SK-N-MC (cell line): ENCODE measurements around the gene STRADB.
A peak's percentile ranks its signal among the peaks of the same experiment; 100 is the strongest.
"Not testable (repeated sequence)": the region's sequence is repeated elsewhere in the genome, so short reads cannot be mapped to it uniquely, and the experiment has no call there.

ENCODE experiments used
- DNase-seq: peaks from one replicate; pipeline ENCODE4 v3.0.0-alpha.2; 2011; ENCODE audit warnings: low read depth, low spot score
- H3K27ac ChIP-seq: fragments of 200-600 bp; sonication (generic); 2 replicates; pipeline ENCODE4 v1.5.1; 2016; ENCODE audit warnings: mixed run types
- H3K36me3 ChIP-seq: fragments of 200-600 bp; sonication (generic); 2 replicates; pipeline ENCODE4 v1.6.1; 2017; ENCODE audit warnings: antibody characterized with exemption, low read length, mixed read lengths; ENCODE audit not compliant: insufficient read depth
- H3K4me3 ChIP-seq: fragments of 200-600 bp; sonication (generic); 2 replicates; pipeline ENCODE4 v1.5.1; 2016
- H3K9ac ChIP-seq: fragments of 200-600 bp; sonication (generic); 2 replicates; pipeline ENCODE4 v1.8.0; 2017; ENCODE audit warnings: mixed run types, mixed read lengths; ENCODE audit not compliant: insufficient read length
- H3K9me3 ChIP-seq: fragments of 200-600 bp; sonication (generic); 2 replicates; pipeline ENCODE4 v1.6.1; 2017; ENCODE audit warnings: low read depth, mild to moderate bottlenecking, antibody characterized with exemption, low read length, moderate library complexity, mixed read lengths
- EZH2 ChIP-seq: fragments of 200-600 bp; sonication (generic); IDR thresholded peaks from one replicate; pipeline ENCODE4 v1.6.1; 2017; ENCODE audit warnings: antibody characterized with exemption
- FOXP2 ChIP-seq: optimal IDR thresholded peaks from 2 replicates; pipeline ENCODE3; 2011; ENCODE audit warnings: mild to moderate bottlenecking, moderate library complexity; ENCODE audit not compliant: insufficient read depth; ENCODE audit errors: extremely low read length, control extremely low read depth
- POLR2AphosphoS5 ChIP-seq: IDR thresholded peaks from 2 replicates; pipeline ENCODE4 v1.6.1; 2012; ENCODE audit warnings: mild to moderate bottlenecking, low read depth, low read length, borderline replicate concordance

Gene STRADB

GRCh38 chr2:201470821-201471731 is 19.5 kb downstream of the STRADB start:
- Histone ChIP-seq H3K36me3 (peaks cover 14% of the 10 kb centered on the region; the same call in 1 of the 2 replicates), H3K4me3 (no peak overlapping the region)

DNA sequence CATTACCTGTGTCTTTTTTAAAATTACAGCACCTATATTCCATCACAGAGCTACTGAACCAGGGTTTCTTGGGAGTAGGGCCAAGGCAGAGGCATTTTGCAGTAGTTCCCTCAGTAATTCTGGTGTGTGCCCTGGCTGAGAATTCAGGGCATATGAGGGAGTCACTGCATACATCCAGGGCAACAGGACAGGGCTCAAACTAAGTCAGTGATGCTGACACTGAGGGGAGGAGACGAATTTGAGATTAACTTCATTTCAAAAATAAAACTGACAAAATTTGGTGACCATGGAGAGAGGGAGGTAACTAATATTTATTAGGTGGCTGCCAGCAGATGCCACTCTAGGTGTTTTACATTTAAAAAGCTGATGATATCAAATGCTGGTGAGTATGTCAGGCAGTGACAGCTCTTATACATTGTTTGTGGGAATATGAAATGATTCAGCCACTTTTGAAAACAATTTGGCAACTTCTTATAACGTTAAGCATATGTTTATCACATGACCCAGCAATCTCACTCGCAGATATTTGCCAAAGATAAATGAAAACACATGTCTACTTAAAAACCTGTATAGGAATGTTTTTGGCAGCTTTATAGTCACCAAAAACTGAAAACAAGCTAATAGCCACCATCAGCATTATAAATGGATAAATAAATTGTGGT is 20.3 kb downstream of the STRADB start:
- no peaks in the 10 kb centered on the region for H3K9me3 ChIP-seq
- peak overlapping the region; percentile 84 for H3K27ac ChIP-seq
- peak overlapping the region; percentile 29 for H3K9ac ChIP-seq
- DNase-seq = peak; percentile 60
- TF ChIP-seq FOXP2 (no peak), EZH2 (no peak)
- peaks cover 14% of the 10 kb centered on the region; the same call in 1 of the 2 replicates for H3K36me3 ChIP-seq
- peak overlapping the region; percentile 65 for H3K4me3 ChIP-seq

More at GRCh38 chr2:201470821-201471731, 19.5 kb downstream of the STRADB start:
- no peak for TF ChIP-seq POLR2AphosphoS5
- TF ChIP-seq EZH2 = no peak
- TF ChIP-seq FOXP2 = no peak
- Histone ChIP-seq H3K9me3 (no peaks in the 10 kb centered on the region), H3K9ac (no peak overlapping the region), H3K27ac (peak overlapping the region; percentile 84)
- DNase-seq = no peak

DNA sequence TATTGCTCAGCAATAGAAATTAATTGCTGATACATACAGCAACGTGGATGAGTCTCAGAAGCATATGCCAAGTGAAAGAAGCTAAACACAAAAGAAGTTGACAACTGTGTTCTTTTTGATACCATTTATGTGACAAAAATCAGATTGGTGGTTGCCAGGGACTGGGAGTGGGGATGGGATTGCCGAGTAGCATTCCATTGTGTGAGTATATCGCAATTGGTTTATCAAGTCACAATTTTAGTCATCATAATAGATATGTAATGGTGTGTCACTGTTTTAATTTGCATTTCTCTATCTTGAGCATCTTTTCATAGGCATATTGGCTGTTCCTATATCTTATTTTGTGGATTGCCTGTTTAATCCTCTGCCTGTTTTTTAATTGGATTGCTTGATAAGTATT is 20.9 kb downstream of the STRADB start:
- no peak for DNase-seq
- peak overlapping the region; percentile 29 for H3K9ac ChIP-seq
- no peak for TF ChIP-seq POLR2AphosphoS5
- TF ChIP-seq FOXP2 = no peak
- no peak for TF ChIP-seq EZH2
- H3K27ac ChIP-seq = peak overlapping the region; percentile 84
- H3K9me3 ChIP-seq = no peaks in the 10 kb centered on the region
- H3K4me3 ChIP-seq = peak overlapping the region; percentile 65
- peaks cover 14% of the 10 kb centered on the region; the same call in 1 of the 2 replicates for H3K36me3 ChIP-seq

GRCh38 chr2:201482543-201482942 is 31.0 kb downstream of the STRADB start:
- H3K36me3 ChIP-seq = no peaks in the 10 kb centered on the region

GRCh38 chr2:201483342-201483741 is 31.8 kb downstream of the STRADB start:
- TF ChIP-seq FOXP2 = no peak
- DNase-seq = no peak
- no peak overlapping the region for H3K9ac ChIP-seq
- no peaks in the 10 kb centered on the region for H3K36me3 ChIP-seq
- no peak overlapping the region for H3K27ac ChIP-seq
- H3K9me3 ChIP-seq = no peaks in the 10 kb centered on the region
- H3K4me3 ChIP-seq = no peak overlapping the region

More at GRCh38 chr2:201482543-201482942, 31.0 kb downstream of the STRADB start:
- TF ChIP-seq FOXP2 (no peak), POLR2AphosphoS5 (no peak)
- Histone ChIP-seq H3K9ac (no peak overlapping the region), H3K27ac (no peak overlapping the region), H3K9me3 (no peaks in the 10 kb centered on the region), H3K4me3 (no peak overlapping the region)
- DNase-seq = no peak

GRCh38 chr2:201483758-201484157 is 32.2 kb downstream of the STRADB start:
- not testable (repeated sequence) for DNase-seq, H3K9me3 ChIP-seq, H3K4me3 ChIP-seq, H3K9ac ChIP-seq, H3K36me3 ChIP-seq, H3K27ac ChIP-seq

GRCh38 chr2:201484805-201485204 is 33.3 kb downstream of the STRADB start:
- no peaks in the 10 kb centered on the region for H3K9me3 ChIP-seq
- no peak for DNase-seq
- no peak for TF ChIP-seq EZH2
- TF ChIP-seq FOXP2 = no peak
- TF ChIP-seq POLR2AphosphoS5 = no peak
- H3K9ac ChIP-seq = no peak overlapping the region
- H3K4me3 ChIP-seq = no peak overlapping the region
- no peaks in the 10 kb centered on the region for H3K36me3 ChIP-seq
- H3K27ac ChIP-seq = no peak overlapping the region

- DNase-seq = no peak
- H3K9ac ChIP-seq = no peak overlapping the region
- TF ChIP-seq FOXP2 (no peak), EZH2 (no peak)
- no peaks in the 10 kb centered on the region for H3K36me3 ChIP-seq
- no peaks in the 10 kb centered on the region for H3K9me3 ChIP-seq
- H3K4me3 ChIP-seq = no peak overlapping the region
- no peak overlapping the region for H3K27ac ChIP-seq
Measured at GRCh38 chr2:201490291-201490690, 38.8 kb downstream of the STRADB start.

GRCh38 chr2:201496785-201497184 is 45.2 kb downstream of the STRADB start:
- no peaks in the 10 kb centered on the region for H3K36me3 ChIP-seq
- no peak overlapping the region for H3K9ac ChIP-seq
- TF ChIP-seq EZH2 (no peak), POLR2AphosphoS5 (no peak), FOXP2 (no peak)
- no peak for DNase-seq
- no peak overlapping the region for H3K27ac ChIP-seq
- H3K4me3 ChIP-seq = no peak overlapping the region
- no peaks in the 10 kb centered on the region for H3K9me3 ChIP-seq
